Germinal center (tissue), 1 donor: Measurements from ENCODE around the gene MCF2L.
"Not testable (repeated sequence)": the region's sequence is repeated elsewhere in the genome, so short reads cannot be mapped to it uniquely, and the experiment has no call there.

ENCODE experiments used
- DNase-seq: peaks from one replicate; pipeline ENCODE4 v3.0.0; 2012; ENCODE audit warnings: mixed read lengths, low spot score

The MCF2L gene

DNA sequence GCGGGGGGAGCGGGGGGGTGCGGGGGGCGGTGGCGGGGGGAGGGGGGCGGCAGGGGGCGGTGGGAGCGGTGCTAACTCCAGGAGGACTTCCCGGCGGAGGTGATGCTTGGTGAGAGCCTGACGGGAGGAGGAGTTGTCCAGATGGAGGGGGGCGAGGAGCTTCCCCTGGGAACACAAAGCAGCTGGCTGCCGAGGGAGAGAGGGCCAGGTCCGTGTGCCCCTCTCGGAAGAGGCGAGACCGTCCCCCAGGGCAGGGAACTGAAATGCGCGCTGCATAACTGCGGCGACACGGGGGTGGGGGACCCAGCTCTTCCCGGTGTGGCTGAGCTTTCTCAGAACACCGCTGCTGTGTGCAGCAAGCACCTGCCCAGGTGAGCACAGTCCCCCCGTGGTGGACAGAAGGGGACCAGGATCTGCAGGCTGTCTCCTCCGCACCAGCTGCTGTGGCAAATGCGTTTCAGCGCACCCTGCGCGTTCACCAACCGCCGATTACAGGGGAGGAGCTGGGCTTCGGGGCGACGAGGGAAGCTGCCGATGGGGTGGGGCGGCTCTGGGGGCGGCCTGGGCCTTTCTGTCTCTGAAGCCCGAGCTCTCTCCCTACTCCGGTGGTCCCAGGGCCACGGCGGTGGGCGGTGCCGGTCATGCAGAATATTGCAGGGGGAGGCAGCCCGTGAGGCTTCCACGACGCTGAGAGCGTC lies 81.9 kb downstream of the MCF2L start:
- no peak for DNase-seq

DNA sequence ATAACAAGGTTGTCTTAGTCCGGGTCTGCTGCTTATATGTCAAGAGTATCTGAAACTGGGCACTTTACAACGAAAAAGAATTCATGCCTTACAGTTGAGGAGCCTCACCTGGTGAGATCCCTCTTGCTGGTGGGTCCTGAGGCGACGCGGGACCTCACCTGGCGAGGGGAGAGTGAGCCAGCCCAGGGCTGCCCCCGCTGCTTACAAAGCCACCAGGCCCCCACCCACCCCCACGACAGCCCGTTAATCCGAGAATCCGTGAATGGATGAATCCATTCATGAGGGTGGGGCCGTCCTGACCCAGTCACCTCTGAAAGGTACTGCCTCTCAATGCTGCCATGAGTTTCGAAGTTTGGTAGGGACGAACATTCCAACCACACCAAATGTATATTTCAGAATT lies 82.6 kb downstream of the MCF2L start:
- DNase-seq = no peak

DNA sequence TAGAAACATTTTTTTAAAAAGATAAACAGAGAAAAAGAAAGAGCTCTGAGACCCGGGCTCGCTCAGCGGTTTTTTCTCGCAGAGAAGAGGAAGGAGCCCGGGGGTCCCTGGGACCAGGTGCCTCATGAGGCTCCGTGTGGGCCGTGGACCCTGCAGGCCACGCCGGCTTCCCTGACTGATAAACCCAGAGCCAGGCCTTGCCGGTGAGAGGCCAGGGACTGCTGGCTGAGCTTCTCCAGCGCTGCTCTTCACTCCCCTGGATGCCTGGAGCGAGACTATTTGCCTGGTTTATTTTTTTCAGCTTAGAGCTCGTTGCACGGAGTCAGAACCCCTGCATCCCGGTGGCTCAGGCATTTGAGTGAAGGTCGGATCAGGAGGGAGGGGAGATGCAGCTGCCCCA lies 83.2 kb downstream of the MCF2L start:
- no peak for DNase-seq

DNA sequence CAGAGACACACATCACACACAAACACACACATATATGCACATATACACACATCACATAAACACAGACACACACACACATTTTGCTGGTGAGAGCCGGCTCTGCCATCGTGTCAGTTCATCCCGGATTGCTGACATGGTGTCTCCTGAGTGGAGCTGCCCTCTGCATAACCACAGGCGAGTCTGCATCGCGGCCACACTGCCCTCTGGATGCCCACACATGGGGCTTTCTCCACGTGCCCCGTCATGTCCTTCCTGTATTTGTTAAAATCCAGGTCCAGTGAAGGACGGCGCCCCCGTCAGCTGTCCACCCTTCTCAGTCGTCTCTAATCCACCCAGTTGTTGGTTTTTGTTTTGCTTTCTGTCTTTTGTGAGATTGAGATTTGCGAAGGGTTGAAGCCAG lies 84.0 kb downstream of the MCF2L start:
- no peak for DNase-seq

DNA sequence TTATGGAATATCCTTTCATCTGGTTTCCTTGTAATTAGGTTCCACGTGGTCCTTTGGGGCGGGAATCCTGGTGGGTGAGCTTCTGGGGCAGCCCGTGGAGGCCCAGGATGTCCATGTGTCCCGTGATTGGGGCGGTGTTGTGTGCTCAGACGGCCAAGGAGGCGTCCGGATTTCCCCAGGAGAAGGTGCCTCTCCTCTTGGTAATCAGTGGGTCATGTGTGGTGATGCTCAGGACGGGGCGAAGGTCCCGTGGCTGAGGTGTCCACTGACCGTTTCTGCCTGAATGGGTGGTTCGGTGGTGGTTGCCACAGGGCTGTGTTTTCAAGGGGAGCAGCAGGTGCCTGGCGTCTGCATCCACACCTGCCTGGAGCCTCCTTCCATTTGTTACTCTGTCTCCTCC lies 84.4 kb downstream of the MCF2L start:
- DNase-seq = no peak

DNA sequence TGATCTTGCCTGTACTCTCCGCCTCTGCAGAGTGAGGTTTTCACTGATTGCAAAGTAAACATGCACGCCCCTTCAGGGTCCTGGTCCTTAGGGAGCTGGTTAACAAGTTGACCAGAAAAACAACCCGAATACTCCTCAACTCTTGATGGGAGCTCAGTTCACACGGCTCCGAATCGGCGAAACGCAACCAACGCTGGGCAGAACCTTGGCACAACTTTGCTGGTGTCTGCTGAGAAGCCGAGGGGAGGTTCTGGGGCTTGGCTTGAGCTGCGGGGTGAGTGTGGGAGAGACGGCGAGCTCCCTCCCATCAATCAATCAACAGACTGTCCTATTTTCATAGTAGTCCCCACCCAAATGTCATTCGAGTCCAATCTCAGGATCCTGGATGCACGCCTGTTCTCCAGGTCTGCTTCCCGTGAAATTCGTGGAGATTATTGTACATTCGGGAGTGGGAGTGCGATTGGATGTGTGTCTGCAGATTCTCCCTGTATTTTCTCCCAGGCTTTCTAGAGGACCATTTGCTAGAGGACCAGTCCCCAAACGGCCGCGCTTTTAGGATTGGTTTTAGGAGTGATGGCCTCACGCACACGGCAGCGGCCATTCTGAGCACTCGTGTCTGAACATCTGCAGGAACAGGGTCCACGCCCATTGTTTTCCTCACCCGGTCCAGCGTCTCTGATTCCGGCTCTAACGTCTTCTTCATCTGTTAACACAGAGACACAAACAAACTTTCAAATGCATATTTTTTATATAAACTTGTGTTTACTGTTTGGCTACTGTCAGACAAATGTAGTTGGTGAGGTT lies 85.0 kb downstream of the MCF2L start:
- no peak for DNase-seq

DNA sequence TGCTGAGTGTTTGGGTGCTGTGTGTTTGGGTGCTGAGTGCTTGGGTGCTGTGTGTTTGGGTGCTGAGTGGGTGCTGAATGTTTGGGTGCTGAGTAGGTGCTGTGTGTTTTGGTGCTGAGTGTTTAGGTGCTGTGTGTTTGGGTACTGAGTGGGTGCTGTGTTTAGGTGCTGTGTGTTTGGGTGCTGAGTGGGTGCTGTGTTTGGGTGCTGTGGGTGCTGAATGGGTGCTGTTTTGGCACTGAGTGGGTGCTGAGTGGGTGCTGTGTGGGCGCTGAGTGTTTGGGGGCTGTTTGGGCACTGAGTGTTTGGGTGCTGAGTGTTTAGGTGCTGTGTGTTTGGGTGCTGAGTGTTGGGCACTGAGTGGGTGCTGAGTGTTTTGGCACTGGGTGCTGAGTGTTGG lies 88.1 kb downstream of the MCF2L start:
- DNase-seq = no peak

DNA sequence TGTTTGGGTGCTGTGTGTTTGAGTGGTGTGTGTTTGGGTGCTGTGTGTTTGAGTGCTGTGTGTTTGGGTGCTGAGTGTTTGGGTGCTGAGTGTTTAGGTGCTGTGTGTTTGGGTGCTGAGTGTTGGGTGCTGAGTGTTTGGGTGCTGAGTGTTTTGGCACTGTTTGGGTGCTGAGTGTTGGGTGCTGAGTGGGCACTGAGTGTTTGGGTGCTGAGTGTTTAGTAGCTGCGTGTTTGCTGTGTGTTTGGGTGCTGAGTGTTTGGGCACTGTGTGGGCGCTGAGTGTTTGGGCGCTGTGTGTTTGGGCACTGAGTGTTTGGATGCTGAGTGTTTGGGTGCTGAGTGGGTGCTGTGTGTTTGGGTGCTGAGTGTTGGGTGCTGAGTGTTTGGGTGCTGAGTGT lies 88.5 kb downstream of the MCF2L start:
- not testable (repeated sequence) for DNase-seq

DNA sequence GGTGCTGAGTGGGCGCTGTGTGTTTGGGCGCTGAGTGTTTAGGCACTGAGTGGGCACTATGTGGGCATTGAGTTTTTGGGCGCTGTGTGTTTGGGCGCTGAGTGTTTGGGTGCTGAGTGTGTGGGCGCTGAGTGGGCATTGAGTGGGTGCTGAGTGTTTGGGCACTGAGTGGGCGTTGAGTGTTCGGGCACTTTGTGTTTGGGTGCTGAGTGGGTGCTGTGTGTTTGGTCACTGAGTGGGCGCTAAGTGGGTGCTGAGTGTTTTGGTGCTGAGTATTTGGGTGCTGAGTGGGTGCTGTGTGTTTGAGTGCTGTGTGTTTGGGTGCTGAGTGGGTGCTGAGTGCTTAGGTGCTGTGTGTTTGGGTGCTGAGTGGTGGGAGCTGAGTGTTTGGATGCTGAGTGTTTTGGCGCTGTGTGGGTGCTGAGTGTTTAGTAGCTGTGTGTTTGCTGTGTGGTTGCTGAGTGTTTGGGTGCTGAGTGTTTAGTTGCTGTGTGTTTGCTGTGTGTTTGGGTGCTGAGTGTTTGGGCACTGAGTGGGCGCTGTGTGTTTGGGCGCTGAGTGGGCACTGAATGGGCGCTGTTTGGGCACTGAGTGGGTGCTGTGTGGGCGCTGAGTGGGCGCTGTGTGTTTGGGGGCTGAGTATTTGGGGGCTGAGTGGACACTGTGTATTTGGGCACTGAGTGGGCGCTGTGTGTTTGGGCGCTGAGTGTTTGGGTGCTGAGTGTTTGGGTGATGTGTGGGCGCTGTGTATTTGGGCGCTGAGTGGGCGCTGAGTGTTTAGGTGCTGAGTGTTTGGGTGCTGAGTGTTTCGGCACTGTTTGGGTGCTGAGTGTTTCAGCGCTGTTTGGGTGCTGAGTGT lies 89.3 kb downstream of the MCF2L start:
- DNase-seq = no peak

DNA sequence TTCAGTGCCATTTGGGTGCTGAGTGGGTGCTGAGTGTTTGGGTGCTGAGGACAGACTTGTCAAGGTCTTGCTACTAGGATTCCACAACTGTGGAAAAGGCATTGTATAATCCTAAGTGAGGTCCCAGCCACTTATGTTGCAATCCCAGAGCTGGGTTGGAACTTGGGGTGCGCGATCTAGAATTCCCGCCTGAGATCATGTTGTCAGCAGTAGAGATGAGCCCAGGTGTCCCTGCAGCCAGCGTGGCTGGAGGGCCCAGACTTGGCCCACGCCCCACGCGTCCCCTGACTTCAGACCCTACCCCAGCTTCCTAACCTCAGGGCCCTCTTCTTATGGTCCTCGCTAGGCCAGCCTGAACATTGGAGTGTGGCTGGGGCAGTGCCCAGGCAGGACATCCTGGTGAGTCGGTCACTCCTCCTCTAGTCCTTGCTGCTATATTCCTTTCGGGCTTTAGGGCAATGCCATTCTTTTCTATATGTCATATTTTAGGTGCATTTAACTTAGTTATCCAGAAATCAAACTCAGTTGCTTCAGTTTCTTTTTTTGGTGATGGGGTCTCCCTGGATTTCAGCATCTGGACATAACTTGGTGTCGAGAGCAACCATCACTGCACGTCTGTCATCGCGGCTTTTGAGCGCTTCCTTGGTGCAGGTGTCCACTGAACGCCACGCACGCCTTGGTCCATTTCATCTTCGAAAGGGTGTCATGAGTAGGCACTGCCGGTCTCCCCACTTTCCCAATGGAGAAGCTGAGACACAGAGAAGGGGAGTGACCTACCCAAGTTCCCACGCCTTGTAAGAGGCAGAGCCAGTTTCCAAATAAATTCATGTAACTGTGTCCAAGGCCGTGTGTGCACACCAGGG lies 90.2 kb downstream of the MCF2L start:
- no peak for DNase-seq

DNA sequence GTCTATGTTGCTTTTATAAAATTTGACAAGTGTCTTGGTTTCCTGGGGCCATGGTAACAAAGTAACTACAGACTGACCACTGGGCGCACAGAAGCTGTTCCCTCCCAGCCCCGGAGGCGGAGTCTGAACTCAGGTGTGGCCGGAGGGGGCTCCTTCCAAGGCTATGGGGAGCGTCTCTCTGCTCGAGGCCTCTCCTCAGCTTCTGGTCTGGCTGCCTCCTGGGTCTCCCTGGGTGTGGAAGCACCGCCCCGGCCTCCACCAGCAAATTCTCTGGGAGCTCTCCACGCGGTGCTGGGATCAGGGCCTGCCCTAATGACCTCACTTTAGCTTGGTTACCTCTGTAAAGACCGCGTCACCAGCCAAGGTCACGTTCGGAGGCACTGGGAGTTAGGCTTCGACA lies 90.9 kb downstream of the MCF2L start:
- no peak for DNase-seq

DNA sequence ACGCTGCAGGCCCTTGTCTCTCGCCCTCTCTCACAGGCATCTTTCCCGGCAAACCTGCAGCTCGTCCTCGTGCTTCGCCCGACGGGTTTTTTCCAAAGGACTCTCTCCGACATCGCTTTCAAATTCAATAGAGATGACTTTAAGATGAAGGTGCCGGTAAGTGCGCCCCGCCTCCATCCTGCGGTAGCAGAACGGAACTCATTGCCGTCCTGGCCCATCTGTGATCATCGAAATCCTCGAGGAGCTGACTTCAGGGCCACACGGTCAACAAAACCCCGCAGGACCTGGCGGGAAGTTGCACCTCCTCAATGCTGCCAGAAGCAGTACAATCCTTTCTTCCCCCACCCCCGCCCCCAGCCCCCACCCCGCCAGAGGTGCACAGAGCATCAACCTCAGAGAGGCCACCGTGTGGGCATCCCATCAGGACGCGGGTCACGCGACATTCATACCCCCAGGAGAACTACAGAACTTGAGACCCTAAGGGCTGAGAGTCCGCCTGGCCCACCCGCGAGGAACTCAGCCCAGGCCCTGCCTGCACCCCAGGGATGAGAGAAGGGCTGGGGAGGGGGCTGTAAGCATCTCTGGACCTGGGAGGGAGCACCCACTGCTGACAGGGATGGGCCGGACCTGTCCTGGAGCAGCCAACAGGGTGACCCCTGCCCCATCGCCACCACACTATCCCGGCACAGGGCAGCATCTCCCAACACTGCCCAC lies 91.7 kb downstream of the MCF2L start:
- no peak for DNase-seq

DNA sequence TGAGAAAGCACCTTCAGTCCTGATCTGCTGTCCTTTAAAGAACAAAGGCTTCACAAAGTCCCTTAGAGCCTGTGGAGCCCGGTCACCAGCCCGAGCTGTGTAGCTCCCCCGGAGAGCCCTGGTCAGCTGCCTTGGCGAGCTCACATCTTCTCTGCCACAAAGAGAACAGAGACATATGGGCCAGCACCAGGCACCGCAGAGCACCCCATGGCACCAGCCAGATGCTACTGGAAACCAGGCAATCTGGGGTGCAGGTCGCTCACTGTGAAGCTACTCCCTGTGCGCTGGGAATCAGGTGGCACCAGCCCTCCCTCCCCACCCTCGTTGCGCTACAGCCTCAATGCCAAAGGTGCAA lies 92.2 kb downstream of the MCF2L start:
- no peak for DNase-seq

DNA sequence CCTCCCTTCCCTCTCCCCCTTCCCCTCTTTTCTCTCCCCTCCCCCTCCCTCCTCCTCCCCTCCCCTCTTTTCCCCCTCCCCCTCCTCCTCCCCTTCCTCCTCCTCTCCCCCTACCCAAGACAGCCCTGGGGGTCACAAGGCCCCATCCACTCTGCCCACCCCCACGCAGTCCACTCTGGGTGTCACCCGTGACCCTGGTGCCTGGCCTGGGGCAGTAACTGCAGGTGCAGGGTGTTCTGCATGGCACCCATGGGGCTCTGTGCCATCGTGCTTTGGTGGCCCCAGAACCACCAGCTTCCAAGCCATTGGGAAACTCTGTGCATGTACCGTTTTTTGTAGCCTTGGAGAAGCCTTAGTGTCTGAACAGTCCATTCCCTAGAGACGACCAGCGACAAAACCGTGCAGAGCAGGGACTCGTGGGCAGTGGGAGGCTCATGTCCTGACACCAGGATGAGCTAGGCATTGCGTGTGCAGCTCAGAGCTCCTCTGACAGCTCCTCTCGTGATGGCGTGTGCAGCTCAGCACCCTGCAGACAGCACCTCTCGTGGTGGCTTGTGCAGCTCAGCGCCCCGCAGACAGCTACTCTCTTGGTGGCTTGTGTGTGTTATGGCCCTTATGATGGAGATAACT lies 92.9 kb downstream of the MCF2L start:
- DNase-seq = no peak

DNA sequence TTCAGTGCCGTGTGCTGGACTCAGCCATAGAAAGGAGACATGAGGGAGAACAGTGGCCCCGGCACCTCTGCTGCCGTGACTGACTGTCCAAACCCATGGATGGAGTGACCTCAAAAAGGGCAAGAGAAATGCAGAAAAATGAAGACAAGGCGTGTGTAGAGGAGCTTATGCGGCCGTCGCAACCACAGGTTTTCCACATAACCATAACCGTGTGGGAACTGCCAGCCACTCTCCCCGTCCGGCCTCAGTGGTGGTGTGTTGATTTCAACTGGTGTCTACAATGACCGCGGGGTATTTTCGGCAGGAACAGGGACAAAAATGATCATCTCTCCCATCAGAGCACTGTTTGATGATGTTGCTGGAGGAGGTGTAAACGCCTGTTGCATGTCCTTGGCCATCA lies 93.7 kb downstream of the MCF2L start:
- DNase-seq = no peak

DNA sequence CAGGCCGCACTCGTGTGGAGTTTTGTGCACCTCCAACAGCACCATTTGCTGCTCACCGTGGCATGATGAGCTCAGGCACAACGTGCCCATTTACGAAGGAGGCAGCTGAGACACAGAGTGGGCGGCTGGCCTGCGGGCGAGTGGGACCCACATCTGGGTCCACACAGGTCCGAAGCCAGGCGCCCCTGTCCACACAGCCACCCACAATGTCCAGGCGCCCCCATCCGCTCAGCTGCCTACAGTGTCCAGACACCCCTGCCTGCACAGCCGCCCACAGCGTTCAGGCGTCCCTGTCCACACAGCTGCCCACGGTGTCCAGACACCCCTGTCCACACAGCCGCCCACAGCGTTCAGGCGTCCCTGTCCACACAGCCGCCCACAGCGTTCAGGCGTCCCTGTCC lies 94.1 kb downstream of the MCF2L start:
- no peak for DNase-seq

DNA sequence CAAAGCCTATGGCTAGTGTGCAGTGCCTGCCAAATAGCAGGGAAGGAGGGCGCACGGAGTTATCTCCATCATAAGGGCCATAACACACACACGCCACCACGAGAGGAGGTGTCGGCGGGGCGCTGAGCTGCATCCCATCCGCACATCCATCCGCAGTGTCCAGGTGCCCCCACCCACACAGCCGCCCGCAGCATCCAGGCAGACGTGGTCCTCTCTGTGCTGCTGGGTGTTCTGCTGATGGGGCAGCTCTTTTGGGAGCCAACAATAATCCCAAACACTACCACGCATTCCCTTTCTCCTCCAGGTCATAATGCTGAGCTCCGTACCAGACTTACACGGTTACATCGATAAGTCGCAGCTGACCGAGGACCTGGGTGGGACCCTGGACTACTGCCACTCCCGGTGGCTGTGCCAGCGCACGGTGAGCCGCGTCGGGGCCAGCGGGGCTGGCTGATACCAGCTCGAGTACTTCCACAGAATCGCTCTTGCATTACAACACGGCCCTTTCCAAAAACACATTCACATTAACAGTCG lies 95.1 kb downstream of the MCF2L start:
- no peak for DNase-seq

DNA sequence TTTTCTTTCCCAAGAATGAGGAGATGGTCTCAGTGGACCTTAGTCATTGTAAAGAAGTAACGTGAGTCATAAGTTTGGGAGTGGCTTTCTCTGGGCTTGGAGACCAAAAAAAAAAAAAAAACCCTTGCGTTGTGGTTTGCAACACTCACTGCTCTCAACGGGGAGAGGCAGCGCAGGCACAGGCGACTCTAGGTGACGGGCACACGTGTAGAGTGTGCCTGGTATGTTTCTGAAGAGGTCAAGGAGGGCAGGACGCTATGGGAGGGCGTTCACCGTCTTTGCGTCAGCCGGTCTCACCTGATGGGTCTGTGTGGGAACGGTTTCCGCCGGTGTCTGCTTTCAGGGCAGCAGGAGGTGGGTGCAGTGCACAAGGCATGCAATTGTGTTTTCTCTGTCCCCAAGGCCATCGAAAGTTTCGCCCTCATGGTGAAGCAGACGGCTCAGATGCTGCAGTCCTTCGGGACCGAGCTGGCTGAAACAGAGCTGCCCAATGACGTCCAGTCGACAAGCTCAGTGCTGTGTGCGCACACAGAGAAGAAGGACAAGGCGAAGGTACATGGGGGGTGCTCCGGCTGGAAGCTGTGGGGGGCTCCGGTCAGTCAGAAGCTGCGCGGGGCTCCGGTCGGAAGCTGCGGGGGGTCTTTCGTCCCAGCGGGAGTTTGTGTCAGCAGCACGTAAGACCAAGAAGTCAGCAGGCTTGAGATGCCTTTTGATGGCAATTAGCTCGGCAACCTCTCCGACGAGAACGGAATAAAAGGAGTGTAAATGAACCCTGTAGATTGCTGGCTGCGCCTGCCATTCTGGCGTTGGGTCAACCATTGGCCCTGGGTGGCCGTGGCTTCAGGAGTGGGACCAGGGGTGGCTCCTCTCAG lies 95.8 kb downstream of the MCF2L start:
- no peak for DNase-seq

DNA sequence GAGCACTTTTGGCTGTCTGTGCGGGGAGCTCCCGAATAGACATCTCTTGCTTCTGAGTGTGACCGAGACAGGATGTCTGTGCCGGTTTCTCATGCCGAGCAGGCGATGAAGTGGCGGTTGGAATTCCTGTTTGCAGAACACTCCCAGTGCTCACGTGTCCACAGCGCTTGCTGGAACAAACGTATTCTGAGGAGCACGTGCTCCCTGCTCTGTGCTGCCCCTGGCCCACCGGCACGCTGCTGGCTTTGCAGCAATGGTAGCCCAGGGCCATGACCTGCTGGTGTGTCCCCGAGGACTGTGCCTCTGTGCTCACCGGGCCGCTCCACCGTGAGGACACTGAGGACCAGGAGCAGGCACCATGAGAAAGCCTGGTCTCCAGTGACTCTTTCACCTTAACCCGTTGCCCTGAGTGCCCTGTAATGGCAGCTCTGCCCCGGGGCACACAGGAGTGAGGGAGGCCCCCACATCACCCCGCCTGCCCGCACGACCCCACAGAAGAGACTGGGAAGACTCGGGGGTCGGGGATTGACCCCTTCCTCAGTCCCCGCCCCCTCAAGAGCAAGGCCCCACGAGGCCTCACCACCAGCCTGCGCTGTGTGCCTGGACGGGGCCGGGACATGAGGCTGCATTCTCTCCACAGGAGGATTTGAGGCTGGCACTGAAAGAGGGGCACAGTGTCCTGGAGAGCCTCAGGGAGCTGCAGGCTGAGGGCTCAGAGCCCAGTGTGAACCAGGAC lies 96.6 kb downstream of the MCF2L start:
- no peak for DNase-seq
